Heart right ventricle (tissue), 16 donors: ENCODE data around the gene FAM53A. TPM values are rescaled to one million over a fixed set of nuclear protein-coding genes. Genes with fewer than 3 reads are reported as not detected.

Experiments used
- ATAC-seq, 8 donors: fragments of 200-7000 bp; cut with Tn5 transposase; one replicate each; pipeline ENCODE4 v1.9.1; 2020; ENCODE audit warnings: mild to moderate bottlenecking in 8 of 8, moderate library complexity in 8 of 8, moderate number of reproducible peaks in 1 of 8
- DNase-seq, 2 donors: peaks; one replicate each; pipeline ENCODE4 v3.0.0-alpha.2; 2020
- H3K27ac ChIP-seq, 10 donors: fragments of 200-600 bp; sonication (generic) in 2 of 10; one replicate each; pipeline versions ENCODE4 v1.5.0 to v1.8.0; 2020 to 2022; ENCODE audit warnings: mild to moderate bottlenecking in 3 of 10
- H3K27me3 ChIP-seq, 7 donors: fragments of 200-600 bp; one replicate each; pipeline ENCODE4 v1.8.0; 2021 to 2022; ENCODE audit warnings: mild to moderate bottlenecking in 2 of 7
- H3K36me3 ChIP-seq, 9 donors: fragments of 200-600 bp; sonication (generic) in 1 of 9; one replicate each; pipeline versions ENCODE4 v1.5.0 to v1.8.0; 2020 to 2022; ENCODE audit warnings: mild to moderate bottlenecking in 2 of 9
- H3K4me1 ChIP-seq, 9 donors: fragments of 200-600 bp; sonication (generic) in 1 of 9; one replicate each; pipeline versions ENCODE4 v1.5.0 to v1.8.0; 2020 to 2022; ENCODE audit warnings: mild to moderate bottlenecking in 4 of 9
- H3K4me3 ChIP-seq, 10 donors: fragments of 200-600 bp; sonication (generic) in 2 of 10; one replicate each; pipeline versions ENCODE4 v1.5.0 to v1.8.0; 2020 to 2022; ENCODE audit warnings: mild to moderate bottlenecking in 7 of 10, moderate library complexity in 2 of 10
- H3K9me3 ChIP-seq, 11 donors: fragments of 200-600 bp in 10 of 11; sonication (generic) in 2 of 11; one replicate each; pipeline versions ENCODE4 v1.5.0 to v1.8.0; 2013 to 2022; ENCODE audit warnings: mild to moderate bottlenecking in 2 of 11, control low read depth in 1 of 11, moderate library complexity in 1 of 11
- WGBS, 2 donors: extraction: QIAGEN DNeasy Blood & Tissue Kit; methylation state at CpG; one replicate each; pipeline ENCODE4 v1.1.7; 2013; ENCODE audit warnings: inconsistent platforms in 1 of 2; 5-methylcytosine and 5-hydroxymethylcytosine counted together
- intact Hi-C, 10 donors: fragments of 100-400 bp; cut with DNase I; formaldehyde crosslinking; loops; one replicate each; pipeline versions ENCODE4 v1.11.1 to v1.14.2; 2022
- polyA plus RNA-seq, 2 donors: library from polyadenylated mRNA; stranded (reverse); fragments of 200-250 nt; gene quantifications; one replicate each; pipeline ENCODE4 v1.2.3, GENCODE V29; 2013
- total RNA-seq, 10 donors: library from RNA; stranded (reverse); fragmentation: NEBNext Ultra II Directional in 3 of 10; extraction: Animal tissue kit (Norgen Biotek cat#: 25700) in 3 of 10; gene quantifications; one replicate each; pipeline versions ENCODE4 v1.2.1 to v1.2.4, GENCODE V29; 2021 to 2023
- TF ChIP-seq, protein P1 (sequence below), 9 donors: fragments of 200-600 bp; sonication (generic) in 2 of 9; IDR thresholded peaks; one replicate each; pipeline versions ENCODE4 v1.5.0 to v1.8.0; 2021 to 2022; ENCODE audit warnings: antibody characterized with exemption in 9 of 9, mild to moderate bottlenecking in 5 of 9, moderate library complexity in 1 of 9
- donor health status: Arrhythmogenic right ventricular cardiomyopathy.
- donor health status: ischemic (EF 13 %, LVEDD 7.1; RV severe dilation, severe dysfunction).
- donor health status: healthy with polysubstance abuse.
- donor health status: DM: no; HTN: yes; CAD: no.
- donor health status: DM: no; HTN: no; CAD: no.
- donor health status: ischemic (EF 25% LVEDD 6.9; RV normal size, moderate dysfunction).
- donor health status: ischemic (EF 25% LVEDD 5.7; RV mildly dilated, moderate dysfunction).
- donor health status: healthy.
- donor health status: DM: yes; HTN: yes; CAD: no.
- donor health status: Ischemic cardiomyopathy.
- donor health status: ischemic (EF 35%, LVEDD 5.7; RV mildly dilated, moderate dysfunction).
- donor health status: nonischemic (EF 11% LVEDD 7.7; RV severe dilation, severe dysfunction).
- donor health status: DM: yes; HTN: yes; CAD: no.
- donor health status: PGD.
- donor health status: ischemic (EF 29% LVEDD 5.4; RV normal size, mild dysfunction).
- donor health status: nonischemic (EF 23%, LVEDD 6.1; RV moderate dilation, normal function).

Gene FAM53A
- total and polyA plus RNA-seq, 12 donors, result 0.24 to 1.5 (median 0.74) TPM

- Histone ChIP-seq H3K27ac (no peak overlapping the region), H3K9me3 (no peaks in the 10 kb centered on the region), H3K4me1 (peaks cover 0 to 7% (median 0%) of the 10 kb centered on the region in 9 donors), H3K27me3 (peaks cover 0 to 4% (median 0%) of the 10 kb centered on the region in 7 donors), H3K4me3 (no peak overlapping the region), H3K36me3 (no peaks in the 10 kb centered on the region)
- TF ChIP-seq, protein P1, sequence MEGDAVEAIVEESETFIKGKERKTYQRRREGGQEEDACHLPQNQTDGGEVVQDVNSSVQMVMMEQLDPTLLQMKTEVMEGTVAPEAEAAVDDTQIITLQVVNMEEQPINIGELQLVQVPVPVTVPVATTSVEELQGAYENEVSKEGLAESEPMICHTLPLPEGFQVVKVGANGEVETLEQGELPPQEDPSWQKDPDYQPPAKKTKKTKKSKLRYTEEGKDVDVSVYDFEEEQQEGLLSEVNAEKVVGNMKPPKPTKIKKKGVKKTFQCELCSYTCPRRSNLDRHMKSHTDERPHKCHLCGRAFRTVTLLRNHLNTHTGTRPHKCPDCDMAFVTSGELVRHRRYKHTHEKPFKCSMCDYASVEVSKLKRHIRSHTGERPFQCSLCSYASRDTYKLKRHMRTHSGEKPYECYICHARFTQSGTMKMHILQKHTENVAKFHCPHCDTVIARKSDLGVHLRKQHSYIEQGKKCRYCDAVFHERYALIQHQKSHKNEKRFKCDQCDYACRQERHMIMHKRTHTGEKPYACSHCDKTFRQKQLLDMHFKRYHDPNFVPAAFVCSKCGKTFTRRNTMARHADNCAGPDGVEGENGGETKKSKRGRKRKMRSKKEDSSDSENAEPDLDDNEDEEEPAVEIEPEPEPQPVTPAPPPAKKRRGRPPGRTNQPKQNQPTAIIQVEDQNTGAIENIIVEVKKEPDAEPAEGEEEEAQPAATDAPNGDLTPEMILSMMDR (IDR thresholded peaks at IDR 0.05), result no peak
- no peak for DNase-seq
- intact Hi-C loops, result loop anchor here in 5 of 10 donors (1.0 to 5.0 kb wide), 3 partner anchors 270 to 271 kb away; no protein-coding TSS in a partner anchor
- no peak for ATAC-seq
- 85 to 92% methylated on average over 12 to 16 of the region's 16 CpGs for WGBS, 2 donors
Measured at GRCh38 chr4:1627417-1628313, 56.4 kb downstream of the FAM53A start.

DNA sequence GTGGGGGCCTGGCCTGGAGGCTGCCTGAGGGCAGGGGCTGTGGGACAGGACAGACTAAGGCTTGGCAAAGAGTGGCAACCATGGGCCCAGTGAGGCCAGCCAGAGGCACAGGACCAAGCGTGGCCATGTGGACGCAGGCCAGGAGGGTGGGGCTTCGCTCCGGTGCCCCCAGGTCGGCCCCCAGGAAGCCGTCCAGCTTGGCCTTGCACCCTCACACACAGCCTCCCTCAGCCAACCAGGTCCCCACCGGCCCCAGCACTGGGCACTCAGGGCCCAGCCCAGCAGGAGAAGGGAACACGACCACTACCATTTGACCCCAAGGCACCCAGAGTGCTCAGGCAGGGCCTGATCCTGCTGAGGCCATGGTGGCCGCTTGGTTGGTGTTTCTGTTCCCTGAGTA, 57.2 kb downstream of the FAM53A start:
- no peaks in the 10 kb centered on the region for H3K9me3 ChIP-seq
- peaks cover 0 to 5% (median 0%) of the 10 kb centered on the region in 9 donors for H3K4me1 ChIP-seq
- TF ChIP-seq, protein P1 (IDR thresholded peaks at IDR 0.05), result no peak
- intact Hi-C loops, result loop anchor here in 4 of 10 donors (1.0 to 5.0 kb wide), 2 partner anchors 270 to 271 kb away; no protein-coding TSS in a partner anchor
- H3K4me3 ChIP-seq, result no peak overlapping the region
- no peaks in the 10 kb centered on the region for H3K36me3 ChIP-seq
- DNase-seq, result no peak
- 89 to 93% methylated on average over 9 of the region's 9 CpGs for WGBS, 2 donors
- no peaks in the 10 kb centered on the region for H3K27me3 ChIP-seq
- no peak for ATAC-seq
- H3K27ac ChIP-seq, result no peak overlapping the region

- WGBS, 2 donors, result 80 to 86% methylated on average over 16 of the region's 16 CpGs
- H3K27ac ChIP-seq, result no peak overlapping the region
- ATAC-seq, result no peak
Measured at GRCh38 chr4:1626151-1626550, 58.0 kb downstream of the FAM53A start.

DNA sequence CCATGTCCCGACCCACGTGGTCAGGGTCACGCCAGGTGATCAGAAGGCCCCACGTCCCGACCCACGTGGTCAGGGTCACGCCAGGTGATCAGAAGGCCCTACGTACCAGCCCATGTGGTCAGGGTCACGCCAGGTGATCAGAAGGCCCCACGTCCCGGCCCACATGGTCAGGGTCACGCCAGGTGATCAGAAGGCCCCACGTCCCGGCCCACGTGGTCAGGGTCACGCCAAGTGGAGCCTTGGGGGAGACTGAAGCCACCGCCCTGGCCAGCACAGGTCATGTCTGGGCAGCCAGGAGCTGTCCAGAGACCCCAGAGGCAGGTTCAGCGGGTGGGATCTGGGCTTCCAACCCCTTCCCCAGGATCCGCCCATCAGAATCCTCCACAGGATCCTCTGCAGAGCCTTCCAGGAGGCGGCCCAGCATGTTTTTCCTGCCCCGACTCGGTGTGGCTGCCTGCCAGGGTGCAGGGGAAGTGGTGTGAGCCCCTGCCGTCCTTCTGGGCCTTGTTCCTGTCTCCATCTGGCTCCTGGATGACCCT, 58.4 kb downstream of the FAM53A start:
- no peak for DNase-seq
- Histone ChIP-seq H3K27ac (no peak overlapping the region), H3K36me3 (no peaks in the 10 kb centered on the region), H3K27me3 (no peaks in the 10 kb centered on the region), H3K4me1 (peaks cover 0 to 5% (median 0%) of the 10 kb centered on the region in 9 donors), H3K4me3 (no peak overlapping the region), H3K9me3 (no peaks in the 10 kb centered on the region)
- WGBS, 2 donors, result 91 to 93% methylated on average over 23 of the region's 23 CpGs
- TF ChIP-seq, protein P1 (IDR thresholded peaks at IDR 0.05), result no peak
- ATAC-seq, result no peak
- intact Hi-C loops, result loop anchor here in 3 of 10 donors (5.0 kb wide), 1 partner anchor 268 kb away; no protein-coding TSS in a partner anchor

More at GRCh38 chr4:1626151-1626550, 58.0 kb downstream of the FAM53A start:
- H3K27me3 ChIP-seq, result no peaks in the 10 kb centered on the region
- no peak for DNase-seq
- no peaks in the 10 kb centered on the region for H3K36me3 ChIP-seq
- no peak overlapping the region for H3K4me3 ChIP-seq
- H3K4me1 ChIP-seq, result peaks cover 0 to 5% (median 0%) of the 10 kb centered on the region in 9 donors
- no peaks in the 10 kb centered on the region for H3K9me3 ChIP-seq
- intact Hi-C loops, result loop anchor here in 3 of 10 donors (5.0 kb wide), 1 partner anchor 269 kb away; no protein-coding TSS in a partner anchor
- TF ChIP-seq, protein P1 (IDR thresholded peaks at IDR 0.05), result no peak
